ENCODE data around the gene SCARF1.

DNA sequence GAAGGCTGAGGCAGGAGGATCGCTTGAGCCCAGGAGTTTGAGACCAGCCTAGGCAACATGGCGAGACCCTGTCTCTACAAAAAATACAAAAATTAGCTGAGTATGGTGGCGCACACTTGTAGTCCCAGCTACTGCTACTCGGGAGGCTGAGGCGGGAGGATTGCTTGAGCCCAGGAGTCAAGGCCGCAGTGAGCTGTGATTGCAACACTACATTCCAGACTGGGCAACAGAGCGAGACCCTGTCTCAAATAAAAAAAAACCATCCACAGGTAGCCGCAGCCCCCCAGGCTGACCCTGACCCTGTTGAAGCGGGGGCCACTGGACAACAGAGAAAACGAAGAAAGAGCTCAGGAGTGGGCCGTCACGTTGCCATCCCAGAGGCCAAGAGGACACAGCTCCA lies 20.9 kb downstream of the SCARF1 start:
- no peak for TF ChIP-seq POLR2A (IDR thresholded peaks at IDR 0.05; ENCODE audit: low read depth, low read length)
- TF ChIP-seq POLR2AphosphoS5 (IDR thresholded peaks at IDR 0.05; ENCODE audit: low read depth, low read length): no peak
- no peak for TF ChIP-seq TAF1 (IDR thresholded peaks at IDR 0.05; ENCODE audit: borderline replicate concordance, low read depth, low read length)

Data from GM12892 (cell line).